Pancreas (tissue), 10 donors: ENCODE data around the gene CCDC27. TPM values are rescaled to one million over a fixed set of nuclear protein-coding genes. Genes with fewer than 3 reads are reported as not detected.

Experiments
- ATAC-seq, 4 donors: fragments of 200-7000 bp; cut with Tn5 transposase; one replicate each; pipeline versions ENCODE4 v1.8.0 to v1.9.1; 2020; ENCODE audit warnings: mild to moderate bottlenecking in 4 of 4, moderate library complexity in 4 of 4
- DNase-seq, 6 donors: peaks; one replicate each; pipeline ENCODE4 v3.0.0-alpha.2; 2020
- FAIRE-seq: peaks from 2 replicates; lab custom pipeline; 2012; peaks lifted over from hg19 to GRCh38; lab: Jason Lieb, UNC
- H3K27ac ChIP-seq, 4 donors: fragments of 200-600 bp; sonication (generic); 1 replicate in 3 of 4; 2 replicates in 1 of 4; pipeline versions ENCODE4 v1.5.0 to v1.8.0; 2020
- H3K27me3 ChIP-seq, 4 donors: fragments of 200-600 bp; one replicate each; pipeline ENCODE4 v1.8.0; 2021
- H3K36me3 ChIP-seq, 3 donors: fragments of 200-600 bp; sonication (generic) in 1 of 3; one replicate each; pipeline versions ENCODE4 v1.5.0 to v1.8.0; 2020 to 2021
- H3K4me1 ChIP-seq, 3 donors: fragments of 200-600 bp; one replicate each; pipeline ENCODE4 v1.8.0; 2021
- H3K4me3 ChIP-seq, 4 donors: fragments of 200-600 bp; sonication (generic) in 2 of 4; one replicate each; pipeline versions ENCODE4 v1.5.0 to v1.8.0; 2020 to 2021
- H3K9me3 ChIP-seq, 4 donors: fragments of 200-600 bp; one replicate each; pipeline ENCODE4 v1.8.0; 2021
- CTCF ChIP-seq, 4 donors: fragments of 200-600 bp; sonication (generic) in 3 of 4; IDR thresholded peaks; one replicate each; pipeline versions ENCODE4 v1.5.0 to v1.8.0; 2021; ENCODE audit warnings: antibody characterized with exemption in 4 of 4
- WGBS, 2 donors: extraction: QIAGEN DNeasy Blood & Tissue Kit; methylation state at CpG; one replicate each; pipeline ENCODE4 v1.1.7; 2013; 5-methylcytosine and 5-hydroxymethylcytosine counted together
- intact Hi-C, 3 donors: fragments of 100-400 bp; cut with DNase I; formaldehyde crosslinking; loops; one replicate each; pipeline versions ENCODE4 v1.11.1 to v1.14.2; 2022
- polyA plus RNA-seq, 2 donors: library from polyadenylated mRNA; stranded (reverse); fragments of 200-250 nt; gene quantifications; one replicate each; pipeline ENCODE4 v1.2.3, GENCODE V29; 2013
- total RNA-seq, 6 donors: library from RNA; stranded (reverse); fragmentation: NEBNext Ultra II Directional in 4 of 6; extraction: Animal tissue kit (Norgen Biotek cat#: 25700) in 4 of 6; gene quantifications; one replicate each; pipeline versions ENCODE4 v1.2.1 to v1.2.4, GENCODE V29; 2021 to 2023
- donor health status: healthy with polysubstance abuse.
- donor health status: DM: no; HTN: no; CAD: no; lungs with moderate emphysema.
- donor health status: DM: no; HTN: no; CAD: no.
- donor health status: control.
- donor health status: control.
- donor health status: Bipolar disorder and iron deficiency.
- donor health status: DM: yes; HTN: yes; CAD: no.
- donor health status: DM: no; HTN: no; CAD: no.
- donor health status: DM: no; HTN: no; CAD: no.
- donor health status: DM: yes; HTN: yes; CAD: no.

The CCDC27 gene
- total and polyA plus RNA-seq, 8 donors: 0.04 TPM; not detected in 7

GRCh38 chr1:3775490-3776230 is 23.4 kb downstream of the CCDC27 start:
- Histone ChIP-seq H3K4me1 (peaks cover 5 to 9% (median 8%) of the 10 kb centered on the region in 3 donors), H3K36me3 (peaks cover 0 to 11% (median 0%) of the 10 kb centered on the region in 3 donors), H3K9me3 (no peaks in the 10 kb centered on the region), H3K27ac (no peak overlapping the region), H3K4me3 (no peak overlapping the region), H3K27me3 (no peaks in the 10 kb centered on the region)
- DNase-seq (peak in 5 of 6 donors; percentile 44 to 82 (median 60)), FAIRE-seq (no peak), ATAC-seq (peak in 3 of 4 donors; percentile 11 to 29 (median 19))
- intact Hi-C loops: no loop called here
- no peak for TF ChIP-seq CTCF (IDR thresholded peaks at IDR 0.05)
- 40 to 44% methylated on average over 23 to 27 of the region's 27 CpGs for WGBS, 2 donors

- no peak for ATAC-seq
Observed at GRCh38 chr1:3776231-3776961, 24.1 kb downstream of the CCDC27 start.

GRCh38 chr1:3777078-3777547 is 24.9 kb downstream of the CCDC27 start:
- Histone ChIP-seq H3K9me3 (no peaks in the 10 kb centered on the region), H3K27me3 (no peaks in the 10 kb centered on the region), H3K27ac (no peak overlapping the region), H3K4me1 (peaks cover 0 to 5% (median 3%) of the 10 kb centered on the region in 3 donors), H3K36me3 (peaks cover 3 to 25% (median 11%) of the 10 kb centered on the region in 3 donors), H3K4me3 (no peak overlapping the region)
- intact Hi-C loops: no loop called here
- FAIRE-seq (no peak), DNase-seq (peak in 2 of 6 donors; percentile 19 to 62), ATAC-seq (no peak)
- TF ChIP-seq CTCF (IDR thresholded peaks at IDR 0.05): no peak
- 79 to 87% methylated on average over 10 of the region's 10 CpGs for WGBS, 2 donors

More at GRCh38 chr1:3776231-3776961, 24.1 kb downstream of the CCDC27 start:
- no peak overlapping the region for H3K27ac ChIP-seq
- H3K4me3 ChIP-seq: no peak overlapping the region
- intact Hi-C loops: no loop called here
- H3K4me1 ChIP-seq: peaks cover 5 to 8% (median 5%) of the 10 kb centered on the region in 3 donors
- peak in 2 of 6 donors; percentile 29 to 73 for DNase-seq
- H3K9me3 ChIP-seq: no peaks in the 10 kb centered on the region
- no peak for FAIRE-seq
- no peaks in the 10 kb centered on the region for H3K27me3 ChIP-seq
- no peak for TF ChIP-seq CTCF (IDR thresholded peaks at IDR 0.05)
- 71 to 76% methylated on average over 21 of the region's 21 CpGs for WGBS, 2 donors
- peaks cover 2 to 18% (median 7%) of the 10 kb centered on the region in 3 donors for H3K36me3 ChIP-seq

- DNase-seq (peak in 3 of 6 donors; percentile 40 to 72 (median 47)), FAIRE-seq (no peak), ATAC-seq (no peak)
- Histone ChIP-seq H3K9me3 (no peaks in the 10 kb centered on the region), H3K4me3 (no peak overlapping the region), H3K27me3 (no peaks in the 10 kb centered on the region), H3K4me1 (peaks cover 0 to 5% (median 3%) of the 10 kb centered on the region in 3 donors), H3K36me3 (peaks cover 3 to 33% (median 17%) of the 10 kb centered on the region in 3 donors), H3K27ac (no peak overlapping the region)
- TF ChIP-seq CTCF (IDR thresholded peaks at IDR 0.05): no peak
- intact Hi-C loops: no loop called here
- WGBS, 2 donors: 73 to 78% methylated on average over 20 of the region's 20 CpGs
Observed at GRCh38 chr1:3777647-3778589, 25.7 kb downstream of the CCDC27 start.
